Measurements from ENCODE around the gene HS3ST3A1.

The HS3ST3A1 gene

DNA sequence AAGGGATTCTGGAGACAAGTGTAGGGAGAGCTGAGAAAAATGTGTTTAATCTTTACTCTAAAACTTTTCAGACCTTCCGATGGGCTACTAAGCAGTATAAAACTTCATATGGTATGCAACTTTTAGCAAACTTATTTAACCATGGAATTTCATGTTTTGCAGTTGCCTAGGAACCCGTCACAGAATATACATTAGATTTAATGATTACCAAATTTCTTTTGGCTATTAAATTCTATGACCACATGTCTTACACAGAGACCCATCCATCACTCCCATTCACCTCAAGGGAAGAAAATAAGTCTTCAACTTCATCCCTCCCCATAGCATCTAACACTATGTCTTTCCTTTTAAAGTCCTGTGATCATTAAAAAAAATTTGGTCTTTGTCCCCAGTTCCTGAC lies 54.9 kb downstream of the HS3ST3A1 start:
- Histone ChIP-seq H3K27me3 (ENCODE audit: control insufficient read depth in 1 of 2, insufficient read depth in 2 of 2, low read length in 2 of 2) (no peaks in the 10 kb centered on the region), H3K27ac (ENCODE audit: low read depth, low read length) (no peak overlapping the region), H3K9ac (ENCODE audit: low read length) (no peak overlapping the region), H3K36me3 (ENCODE audit: insufficient read depth, low read length) (no peaks in the 10 kb centered on the region), H3K4me3 (ENCODE audit: low read depth in 1 of 2, low read length in 2 of 2) (no peak overlapping the region), H3K4me1 (ENCODE audit: insufficient read depth, low read length) (no peaks in the 10 kb centered on the region), H3K9me3 (ENCODE audit: low read length) (no peaks in the 10 kb centered on the region)

DNA sequence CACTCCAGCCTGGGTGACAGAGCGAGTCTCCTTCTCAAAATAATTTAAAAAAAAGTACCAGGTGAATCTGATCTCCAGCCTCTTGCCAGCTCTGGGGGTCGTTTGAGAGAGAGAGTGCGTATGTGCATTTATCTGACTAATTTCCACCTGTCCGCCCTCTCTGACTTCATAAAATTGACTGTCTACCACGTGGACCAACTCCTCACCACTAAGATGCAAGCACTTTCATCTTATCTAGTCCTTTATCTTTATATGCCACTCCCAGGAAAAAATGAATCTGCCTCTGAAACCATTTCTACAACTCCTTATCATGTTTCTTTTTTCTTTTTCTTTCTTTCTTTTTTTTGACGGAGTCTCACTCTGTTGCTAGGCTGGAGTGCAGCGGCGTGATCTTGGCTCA lies 55.8 kb downstream of the HS3ST3A1 start:
- H3K4me3 ChIP-seq (ENCODE audit: low read depth in 1 of 2, low read length in 2 of 2) = no peak overlapping the region
- no peaks in the 10 kb centered on the region for H3K27me3 ChIP-seq (ENCODE audit: control insufficient read depth in 1 of 2, insufficient read depth in 2 of 2, low read length in 2 of 2)
- no peak overlapping the region for H3K9ac ChIP-seq (ENCODE audit: low read length)
- H3K36me3 ChIP-seq (ENCODE audit: insufficient read depth, low read length) = no peaks in the 10 kb centered on the region
- no peaks in the 10 kb centered on the region for H3K4me1 ChIP-seq (ENCODE audit: insufficient read depth, low read length)
- no peaks in the 10 kb centered on the region for H3K9me3 ChIP-seq (ENCODE audit: low read length)
- no peak overlapping the region for H3K27ac ChIP-seq (ENCODE audit: low read depth, low read length)

DNA sequence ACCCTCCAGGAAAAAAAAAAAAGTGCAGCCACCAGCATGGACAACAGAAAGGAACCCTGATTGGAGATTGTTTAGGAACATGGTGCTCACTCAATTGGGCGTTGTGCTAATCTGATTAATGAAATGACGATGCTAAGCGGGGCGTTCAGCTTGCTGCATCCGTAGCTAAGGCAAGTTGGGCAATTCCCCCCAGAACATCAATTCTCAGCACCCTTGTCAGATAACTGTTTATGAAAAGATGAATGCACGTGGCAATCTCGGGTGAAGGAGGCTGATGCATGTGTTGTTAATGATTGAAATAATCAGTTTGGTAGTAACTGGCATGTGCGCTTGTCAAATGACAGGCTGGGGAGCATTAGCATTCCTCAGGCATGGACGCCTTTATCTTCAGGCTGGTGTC lies 57.0 kb downstream of the HS3ST3A1 start:
- no peak overlapping the region for H3K27ac ChIP-seq (ENCODE audit: low read depth, low read length)

DNA sequence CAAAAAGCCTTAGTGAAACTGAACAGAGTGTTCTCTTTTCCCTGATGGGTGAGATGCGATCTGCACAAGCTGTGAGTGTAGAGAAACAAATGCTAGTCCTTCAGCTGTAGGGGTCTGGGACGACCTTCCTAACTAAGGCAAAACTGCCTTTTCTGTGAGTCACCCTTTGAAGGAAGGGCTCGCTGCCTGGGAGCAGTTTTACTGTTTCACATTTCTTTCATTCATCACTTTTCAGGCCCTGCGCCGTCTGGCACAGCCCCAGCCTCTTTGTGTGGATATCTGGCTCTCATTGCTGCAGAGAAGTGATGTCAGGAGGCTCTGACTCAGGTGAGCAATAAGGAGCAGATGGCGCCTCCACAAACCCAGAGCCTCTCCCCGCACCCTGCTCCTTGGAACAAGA lies 57.4 kb downstream of the HS3ST3A1 start:
- Histone ChIP-seq H3K27me3 (ENCODE audit: control insufficient read depth in 1 of 2, insufficient read depth in 2 of 2, low read length in 2 of 2) (no peaks in the 10 kb centered on the region), H3K9ac (ENCODE audit: low read length) (no peak overlapping the region), H3K36me3 (ENCODE audit: insufficient read depth, low read length) (no peaks in the 10 kb centered on the region), H3K4me1 (ENCODE audit: insufficient read depth, low read length) (no peaks in the 10 kb centered on the region), H3K27ac (ENCODE audit: low read depth, low read length) (no peak overlapping the region), H3K9me3 (ENCODE audit: low read length) (no peaks in the 10 kb centered on the region), H3K4me3 (ENCODE audit: low read depth in 1 of 2, low read length in 2 of 2) (no peak overlapping the region)

More for the DNA sequence above, 57.0 kb downstream of the HS3ST3A1 start:
- Histone ChIP-seq H3K9me3 (ENCODE audit: low read length) (no peaks in the 10 kb centered on the region), H3K9ac (ENCODE audit: low read length) (no peak overlapping the region), H3K27me3 (ENCODE audit: control insufficient read depth in 1 of 2, insufficient read depth in 2 of 2, low read length in 2 of 2) (no peaks in the 10 kb centered on the region), H3K36me3 (ENCODE audit: insufficient read depth, low read length) (no peaks in the 10 kb centered on the region), H3K4me3 (ENCODE audit: low read depth in 1 of 2, low read length in 2 of 2) (no peak overlapping the region), H3K4me1 (ENCODE audit: insufficient read depth, low read length) (no peaks in the 10 kb centered on the region)

DNA sequence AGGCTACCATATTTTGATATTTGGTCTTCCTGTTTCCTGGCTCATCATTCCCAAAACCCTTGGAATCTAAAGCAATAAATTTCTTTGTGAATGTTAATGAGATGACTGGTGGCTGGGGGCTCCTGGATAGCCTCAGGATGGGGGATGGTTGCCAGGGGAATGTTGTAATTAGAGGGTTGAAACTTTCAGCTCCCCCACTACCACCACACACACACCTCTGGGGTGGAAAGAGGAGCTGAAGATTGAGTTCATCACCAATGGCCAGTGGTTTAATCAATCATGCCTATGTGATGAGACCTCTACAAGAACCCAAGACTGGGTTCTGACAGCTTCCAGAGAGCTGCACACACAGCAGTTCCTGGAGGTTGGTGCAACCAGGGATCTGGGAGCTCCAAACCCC lies 59.1 kb downstream of the HS3ST3A1 start:
- H3K27ac ChIP-seq (ENCODE audit: low read depth, low read length) = no peak overlapping the region

DNA sequence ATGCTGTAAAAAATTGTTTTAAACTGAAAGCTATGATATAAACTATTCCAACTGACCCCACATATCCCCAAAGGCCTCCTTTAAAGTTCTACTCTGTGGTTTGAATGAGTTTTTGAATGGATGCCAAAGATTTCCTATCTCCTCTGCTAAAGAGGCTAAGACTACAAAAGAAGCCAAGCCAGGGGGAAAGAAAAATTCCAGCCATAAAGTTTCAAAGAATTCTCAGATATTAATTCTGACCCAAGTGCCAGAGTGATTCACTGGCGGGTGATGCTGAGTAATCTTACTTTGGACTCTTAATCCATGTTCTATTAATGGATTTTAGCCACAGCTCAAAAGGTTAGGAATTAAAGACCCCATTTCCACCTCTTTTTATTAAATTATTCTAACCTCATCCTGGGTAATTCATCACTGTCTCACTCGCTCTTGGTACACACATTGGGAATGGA lies 60.7 kb downstream of the HS3ST3A1 start:
- Histone ChIP-seq H3K27ac (ENCODE audit: low read depth, low read length) (no peak overlapping the region), H3K27me3 (ENCODE audit: control insufficient read depth in 1 of 2, insufficient read depth in 2 of 2, low read length in 2 of 2) (no peaks in the 10 kb centered on the region), H3K4me3 (ENCODE audit: low read depth in 1 of 2, low read length in 2 of 2) (no peak overlapping the region), H3K4me1 (ENCODE audit: insufficient read depth, low read length) (no peaks in the 10 kb centered on the region), H3K9ac (ENCODE audit: low read length) (no peak overlapping the region), H3K9me3 (ENCODE audit: low read length) (no peaks in the 10 kb centered on the region), H3K36me3 (ENCODE audit: insufficient read depth, low read length) (no peaks in the 10 kb centered on the region)

More for the DNA sequence above, 59.1 kb downstream of the HS3ST3A1 start:
- Histone ChIP-seq H3K9me3 (ENCODE audit: low read length) (no peaks in the 10 kb centered on the region), H3K4me3 (ENCODE audit: low read depth in 1 of 2, low read length in 2 of 2) (no peak overlapping the region), H3K4me1 (ENCODE audit: insufficient read depth, low read length) (no peaks in the 10 kb centered on the region), H3K9ac (ENCODE audit: low read length) (no peak overlapping the region), H3K36me3 (ENCODE audit: insufficient read depth, low read length) (no peaks in the 10 kb centered on the region), H3K27me3 (ENCODE audit: control insufficient read depth in 1 of 2, insufficient read depth in 2 of 2, low read length in 2 of 2) (no peaks in the 10 kb centered on the region)

DNA sequence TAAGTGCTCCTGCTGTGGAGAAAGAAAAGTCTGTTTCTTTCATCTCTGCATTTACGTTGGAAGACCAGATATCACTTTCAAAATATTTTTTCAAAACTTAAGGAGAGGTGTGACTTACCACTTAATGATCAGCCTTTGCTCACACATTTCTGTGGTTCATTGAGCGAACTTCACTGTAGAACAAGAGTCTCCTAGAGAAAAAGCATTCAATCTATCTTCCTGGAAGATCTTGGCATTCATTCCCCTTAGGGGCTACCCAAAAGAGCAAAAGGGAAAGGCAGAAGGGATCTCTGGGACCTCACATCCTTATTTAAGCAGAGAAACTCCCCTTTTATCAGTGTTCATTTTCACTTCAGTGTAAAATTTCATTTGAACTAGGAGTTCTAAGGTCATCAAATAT lies 61.2 kb downstream of the HS3ST3A1 start:
- Histone ChIP-seq H3K9ac (ENCODE audit: low read length) (no peak overlapping the region), H3K27ac (ENCODE audit: low read depth, low read length) (no peak overlapping the region), H3K27me3 (ENCODE audit: control insufficient read depth in 1 of 2, insufficient read depth in 2 of 2, low read length in 2 of 2) (no peaks in the 10 kb centered on the region), H3K4me3 (ENCODE audit: low read depth in 1 of 2, low read length in 2 of 2) (no peak overlapping the region), H3K36me3 (ENCODE audit: insufficient read depth, low read length) (no peaks in the 10 kb centered on the region), H3K4me1 (ENCODE audit: insufficient read depth, low read length) (no peaks in the 10 kb centered on the region), H3K9me3 (ENCODE audit: low read length) (no peaks in the 10 kb centered on the region)

DNA sequence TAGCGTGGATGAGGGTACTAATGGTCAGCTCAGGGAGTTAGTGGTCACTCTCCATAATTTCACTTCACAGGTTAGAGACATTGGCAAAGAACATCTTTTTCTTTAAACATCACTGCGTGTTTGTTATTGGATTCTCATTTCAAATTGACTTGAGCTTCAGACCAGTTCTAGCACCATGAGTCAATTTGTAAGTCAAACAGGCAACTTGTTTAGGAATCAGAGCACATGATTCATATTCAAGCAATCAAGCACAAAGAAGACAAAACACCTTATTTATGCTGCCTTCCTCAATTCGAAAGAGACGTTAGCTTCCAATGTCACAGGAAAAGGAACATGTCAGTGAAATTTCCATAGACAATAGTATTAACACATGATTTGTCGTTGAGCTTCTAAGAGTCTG lies 62.3 kb downstream of the HS3ST3A1 start:
- Histone ChIP-seq H3K27me3 (ENCODE audit: control insufficient read depth in 1 of 2, insufficient read depth in 2 of 2, low read length in 2 of 2) (no peaks in the 10 kb centered on the region), H3K27ac (ENCODE audit: low read depth, low read length) (no peak overlapping the region), H3K9me3 (ENCODE audit: low read length) (no peaks in the 10 kb centered on the region), H3K4me1 (ENCODE audit: insufficient read depth, low read length) (no peaks in the 10 kb centered on the region), H3K4me3 (ENCODE audit: low read depth in 1 of 2, low read length in 2 of 2) (no peak overlapping the region), H3K36me3 (ENCODE audit: insufficient read depth, low read length) (no peaks in the 10 kb centered on the region), H3K9ac (ENCODE audit: low read length) (no peak overlapping the region)

DNA sequence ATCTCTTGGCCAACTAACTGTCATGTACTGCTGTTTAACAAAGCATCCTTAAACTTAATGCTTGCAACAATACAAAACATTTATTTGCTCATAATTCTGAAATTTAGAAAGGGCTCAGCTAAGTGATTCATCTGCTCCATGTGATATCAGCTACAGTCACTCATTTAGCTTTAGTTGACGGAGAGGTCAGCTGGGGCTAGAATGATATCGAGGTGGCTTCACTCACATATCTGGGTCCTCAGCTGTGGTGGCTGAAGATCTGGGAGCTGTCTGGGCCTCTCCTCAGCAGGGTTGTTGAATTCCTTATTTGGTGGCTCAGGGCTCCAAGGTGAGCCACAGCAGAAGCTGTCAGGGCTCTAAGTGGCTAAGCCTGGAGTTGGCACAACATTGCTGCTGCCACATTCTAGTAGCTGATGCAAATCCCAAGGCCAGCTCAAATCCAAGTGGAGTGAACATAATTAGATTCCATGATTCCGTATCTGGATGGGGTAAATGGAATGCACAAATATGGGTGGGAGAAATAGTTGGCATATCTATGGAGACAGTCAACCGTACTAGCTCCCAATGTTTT lies 62.8 kb downstream of the HS3ST3A1 start:
- Histone ChIP-seq H3K27ac (ENCODE audit: low read depth, low read length) (no peak overlapping the region), H3K9me3 (ENCODE audit: low read length) (no peaks in the 10 kb centered on the region), H3K4me3 (ENCODE audit: low read depth in 1 of 2, low read length in 2 of 2) (no peak overlapping the region), H3K4me1 (ENCODE audit: insufficient read depth, low read length) (no peaks in the 10 kb centered on the region), H3K36me3 (ENCODE audit: insufficient read depth, low read length) (no peaks in the 10 kb centered on the region), H3K9ac (ENCODE audit: low read length) (no peak overlapping the region), H3K27me3 (ENCODE audit: control insufficient read depth in 1 of 2, insufficient read depth in 2 of 2, low read length in 2 of 2) (no peaks in the 10 kb centered on the region)

DNA sequence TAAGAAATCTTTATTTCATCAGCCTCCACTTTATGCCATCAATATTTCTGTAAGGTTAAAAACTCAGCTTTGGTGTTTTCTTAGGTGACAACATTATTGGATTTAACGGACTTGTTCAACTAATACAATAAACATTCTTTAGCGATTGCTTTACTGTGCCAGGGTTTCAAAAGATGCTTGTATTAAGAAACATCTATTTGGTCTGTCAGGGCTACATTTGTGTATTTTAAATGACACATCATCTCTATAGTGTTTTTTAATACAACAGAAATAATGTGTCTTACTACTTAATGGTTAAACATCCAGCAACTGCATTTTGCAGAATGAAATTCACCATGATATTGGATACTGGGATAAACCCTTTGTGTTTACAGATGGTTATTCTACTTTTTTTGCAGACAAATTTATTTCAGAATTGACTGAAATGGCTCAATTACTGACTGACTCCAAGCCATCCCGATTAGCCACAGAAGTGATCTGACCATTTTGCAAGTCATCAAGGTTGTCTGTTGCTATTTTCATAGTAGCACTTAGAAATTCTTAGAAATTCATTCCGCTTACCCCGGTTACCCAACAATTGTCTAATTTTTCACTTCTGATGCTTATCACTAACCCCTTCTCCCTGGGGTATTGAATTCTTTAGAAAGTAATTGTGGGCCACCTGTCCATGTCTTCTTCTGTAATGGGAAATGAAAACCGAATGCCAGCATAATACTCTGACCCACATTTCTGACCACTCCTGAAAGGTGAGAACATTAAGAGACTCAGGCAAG lies 63.7 kb downstream of the HS3ST3A1 start:
- Histone ChIP-seq H3K36me3 (ENCODE audit: insufficient read depth, low read length) (no peaks in the 10 kb centered on the region), H3K9me3 (ENCODE audit: low read length) (no peaks in the 10 kb centered on the region), H3K27ac (ENCODE audit: low read depth, low read length) (no peak overlapping the region), H3K27me3 (ENCODE audit: control insufficient read depth in 1 of 2, insufficient read depth in 2 of 2, low read length in 2 of 2) (no peaks in the 10 kb centered on the region), H3K9ac (ENCODE audit: low read length) (no peak overlapping the region), H3K4me1 (ENCODE audit: insufficient read depth, low read length) (no peaks in the 10 kb centered on the region), H3K4me3 (ENCODE audit: low read depth in 1 of 2, low read length in 2 of 2) (no peak overlapping the region)

DNA sequence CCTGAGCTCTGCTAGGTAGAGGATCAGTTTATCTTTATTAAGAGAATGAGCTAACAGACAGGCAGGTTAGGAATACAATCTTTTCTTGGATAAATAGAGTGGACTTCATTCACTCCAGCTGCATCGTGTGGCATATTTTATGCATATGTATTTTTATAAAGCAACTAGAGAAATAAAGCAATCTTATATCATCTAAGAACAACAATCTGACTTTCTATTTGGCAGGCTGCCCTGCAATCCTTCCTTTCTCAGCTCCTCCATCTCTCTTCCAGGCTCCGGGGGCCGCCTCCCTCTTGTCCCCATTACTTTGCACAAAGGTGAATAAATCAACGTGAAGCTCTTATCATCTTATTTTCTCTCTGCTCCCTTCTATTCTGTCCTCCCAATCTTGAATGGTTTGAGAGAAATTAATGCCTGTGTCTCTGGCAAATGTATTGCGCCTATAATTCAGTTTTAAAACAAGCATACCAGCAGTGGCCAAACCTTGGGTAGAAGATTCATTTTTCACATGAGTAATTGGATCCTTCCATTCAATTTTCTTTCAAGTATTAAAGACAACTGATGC lies 64.5 kb downstream of the HS3ST3A1 start:
- Histone ChIP-seq H3K9ac (ENCODE audit: low read length) (no peak overlapping the region), H3K36me3 (ENCODE audit: insufficient read depth, low read length) (no peaks in the 10 kb centered on the region), H3K27ac (ENCODE audit: low read depth, low read length) (no peak overlapping the region), H3K9me3 (ENCODE audit: low read length) (no peaks in the 10 kb centered on the region), H3K27me3 (ENCODE audit: control insufficient read depth in 1 of 2, insufficient read depth in 2 of 2, low read length in 2 of 2) (no peaks in the 10 kb centered on the region), H3K4me1 (ENCODE audit: insufficient read depth, low read length) (no peaks in the 10 kb centered on the region), H3K4me3 (ENCODE audit: low read depth in 1 of 2, low read length in 2 of 2) (no peak overlapping the region)

DNA sequence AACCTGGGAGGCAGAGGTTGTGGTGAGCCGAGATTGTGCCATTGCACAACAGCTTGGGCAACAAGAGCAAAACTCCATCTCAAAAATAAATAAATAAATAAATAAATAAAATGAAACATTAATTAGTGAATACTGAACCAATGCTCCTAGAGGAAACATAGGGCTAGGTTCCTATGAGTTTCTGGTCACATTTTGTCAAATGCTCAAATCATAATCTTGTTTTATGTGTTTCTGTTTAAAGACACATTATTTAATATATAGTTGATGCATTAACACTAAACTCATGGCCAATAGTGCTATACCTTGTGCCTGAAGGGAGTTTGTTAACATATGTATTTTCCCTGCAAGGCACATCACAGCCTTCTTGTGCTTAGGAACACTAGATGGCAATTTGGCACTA lies 66.8 kb downstream of the HS3ST3A1 start:
- no peaks in the 10 kb centered on the region for H3K27me3 ChIP-seq (ENCODE audit: control insufficient read depth in 1 of 2, insufficient read depth in 2 of 2, low read length in 2 of 2)
- no peak overlapping the region for H3K27ac ChIP-seq (ENCODE audit: low read depth, low read length)
- H3K9me3 ChIP-seq (ENCODE audit: low read length) = no peaks in the 10 kb centered on the region
- H3K9ac ChIP-seq (ENCODE audit: low read length) = no peak overlapping the region
- no peaks in the 10 kb centered on the region for H3K36me3 ChIP-seq (ENCODE audit: insufficient read depth, low read length)
- no peaks in the 10 kb centered on the region for H3K4me1 ChIP-seq (ENCODE audit: insufficient read depth, low read length)
- H3K4me3 ChIP-seq (ENCODE audit: low read depth in 1 of 2, low read length in 2 of 2) = no peak overlapping the region

All from muscle layer of colon (tissue), 2 donors.